Activated T-helper 17 cell treated with anti-CD3 and anti-CD28 coated beads, Interleukin-2, amount 50 U/mL, for 72 hours (primary cell): ENCODE data around the gene GATB. TPM values are rescaled to one million over a fixed set of nuclear protein-coding genes. Genes with fewer than 3 reads are reported as not detected.

Experiments
- ATAC-seq: fragments of 150-1000 bp; cut with Tn5 transposase; replicated peaks from 2 replicates; pipeline ENCODE4 v1.10.0; 2021; ENCODE audit warnings: mild to moderate bottlenecking, moderate library complexity
- H3K27ac Mint-ChIP-seq: one replicate; pipeline ENCODE4 v1.8.0; 2022; ENCODE audit warnings: mixed read lengths
- H3K27me3 Mint-ChIP-seq: one replicate; pipeline ENCODE4 v1.8.0; 2022; ENCODE audit warnings: mixed read lengths
- H3K36me3 Mint-ChIP-seq: one replicate; pipeline ENCODE4 v1.8.0; 2022; ENCODE audit warnings: low read depth, mild to moderate bottlenecking, mixed read lengths
- H3K4me1 Mint-ChIP-seq: one replicate; pipeline ENCODE4 v1.8.0; 2022; ENCODE audit warnings: mixed read lengths
- H3K4me3 Mint-ChIP-seq: one replicate; pipeline ENCODE4 v1.8.0; 2022; ENCODE audit warnings: mild to moderate bottlenecking, mixed read lengths
- H3K9me3 Mint-ChIP-seq: one replicate; pipeline ENCODE4 v1.8.0; 2022; ENCODE audit warnings: mixed read lengths
- total RNA-seq, 2 donors: library from RNA; stranded (reverse); gene quantifications; one replicate each; pipeline ENCODE4 v1.2.3, GENCODE V29; 2022

The GATB gene, protein sequence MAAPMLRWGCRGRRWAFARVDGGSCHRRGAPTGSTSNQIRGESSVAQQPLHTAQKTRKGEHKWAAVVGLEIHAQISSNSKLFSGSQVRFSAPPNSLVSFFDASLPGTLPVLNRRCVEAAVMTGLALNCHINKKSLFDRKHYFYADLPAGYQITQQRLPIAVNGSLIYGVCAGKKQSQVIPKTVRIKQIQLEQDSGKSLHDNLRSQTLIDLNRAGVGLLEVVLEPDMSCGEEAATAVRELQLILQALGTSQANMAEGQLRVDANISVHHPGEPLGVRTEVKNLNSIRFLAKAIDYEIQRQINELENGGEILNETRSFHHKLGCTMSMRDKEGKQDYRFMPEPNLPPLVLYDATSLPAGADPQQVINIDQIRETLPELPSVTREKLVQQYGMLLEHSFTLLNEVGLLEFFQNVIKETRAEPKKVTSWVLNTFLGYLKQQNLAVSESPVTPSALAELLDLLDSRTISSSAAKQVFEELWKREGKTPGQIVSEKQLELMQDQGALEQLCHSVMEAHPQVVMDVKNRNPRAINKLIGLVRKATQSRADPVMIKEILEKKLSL
- total RNA-seq = 10 to 100 TPM; 19.1 to 24.1 TPM

DNA sequence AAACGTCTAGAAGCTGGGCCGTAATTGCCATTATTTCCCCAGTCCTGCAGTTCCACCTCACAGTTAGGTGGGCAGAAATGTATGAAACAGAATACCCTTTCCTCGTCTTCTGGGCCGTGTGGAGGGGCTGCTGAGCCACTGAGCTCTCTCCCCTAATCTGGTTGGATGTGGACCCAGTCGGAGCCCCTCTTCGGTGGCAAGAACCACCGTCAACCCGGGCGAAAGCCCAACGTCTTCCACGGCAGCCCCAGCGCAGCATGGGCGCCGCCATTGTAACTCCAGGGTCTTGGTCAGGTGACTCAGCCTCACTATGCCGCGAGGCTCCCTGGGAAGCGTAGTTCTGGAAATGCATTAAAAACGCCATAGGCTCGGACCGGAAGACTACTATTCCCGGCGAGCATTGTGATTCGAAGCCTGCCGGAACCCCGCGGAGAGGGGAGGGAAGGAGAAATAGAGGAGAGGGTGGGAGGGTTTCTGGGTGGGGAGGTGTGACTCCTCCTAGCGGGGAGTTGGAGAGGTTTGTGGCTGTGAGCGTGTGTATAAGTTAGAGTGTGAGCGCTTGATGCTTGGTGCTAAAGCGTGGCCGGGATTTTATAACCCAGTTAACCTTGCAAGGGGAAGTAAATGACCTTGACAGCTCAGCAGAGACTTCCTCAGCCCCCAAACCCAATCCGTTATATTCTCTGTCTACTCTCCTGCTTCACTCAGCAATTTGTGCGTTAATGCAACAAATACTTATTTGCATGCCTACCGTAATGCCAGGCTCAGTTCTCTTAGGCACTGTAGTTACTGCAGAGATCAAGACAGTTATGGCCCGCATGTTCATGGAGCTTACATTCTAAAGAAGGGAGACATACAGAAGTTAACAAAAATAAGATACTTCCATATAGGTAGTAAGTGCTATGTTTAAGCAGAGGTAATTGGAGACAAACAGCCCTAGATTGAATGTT is at the start of gene GATB:
TSS of gene GATB (minus strand) at position 296 of the 950 bp plus-strand sequence. CDS start at position 271, 25 bp downstream.
- Mint-ChIP-seq H3K36me3 (peaks cover 28% of the 10 kb centered on the region), H3K27ac (peak within 1 kb of the TSS; percentile 98), H3K27me3 (no peaks in the 10 kb centered on the region), H3K4me3 (peak within 1 kb of the TSS; percentile 99), H3K9me3 (no peaks in the 10 kb centered on the region), H3K4me1 (no peaks in the 10 kb centered on the region)
- ATAC-seq = peak; percentile 100

DNA sequence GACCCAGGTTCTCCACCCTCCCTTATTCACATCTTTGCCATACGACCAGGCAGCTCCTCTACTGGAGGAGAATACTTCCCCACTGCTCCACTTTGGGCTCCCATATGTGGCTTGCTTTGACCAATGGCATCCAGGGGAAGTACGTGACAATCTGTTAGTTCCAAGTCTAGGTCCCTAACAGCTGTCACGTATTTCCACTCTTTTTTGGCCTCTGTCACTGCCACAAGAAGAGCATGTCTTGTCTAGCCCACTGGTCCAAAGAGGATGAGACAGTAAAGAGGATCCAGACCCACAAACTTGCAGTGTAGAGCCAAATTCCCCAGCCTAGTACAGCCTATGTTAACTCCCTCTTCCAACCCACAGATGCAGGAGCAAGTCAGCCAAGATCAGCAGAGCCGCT is 49.7 kb upstream of the GATB start:
- no peaks in the 10 kb centered on the region for H3K36me3 Mint-ChIP-seq
- H3K27ac Mint-ChIP-seq = no peak overlapping the region
- no peak for ATAC-seq
- no peaks in the 10 kb centered on the region for H3K9me3 Mint-ChIP-seq
- no peaks in the 10 kb centered on the region for H3K4me1 Mint-ChIP-seq
- no peak overlapping the region for H3K4me3 Mint-ChIP-seq
- no peaks in the 10 kb centered on the region for H3K27me3 Mint-ChIP-seq

DNA sequence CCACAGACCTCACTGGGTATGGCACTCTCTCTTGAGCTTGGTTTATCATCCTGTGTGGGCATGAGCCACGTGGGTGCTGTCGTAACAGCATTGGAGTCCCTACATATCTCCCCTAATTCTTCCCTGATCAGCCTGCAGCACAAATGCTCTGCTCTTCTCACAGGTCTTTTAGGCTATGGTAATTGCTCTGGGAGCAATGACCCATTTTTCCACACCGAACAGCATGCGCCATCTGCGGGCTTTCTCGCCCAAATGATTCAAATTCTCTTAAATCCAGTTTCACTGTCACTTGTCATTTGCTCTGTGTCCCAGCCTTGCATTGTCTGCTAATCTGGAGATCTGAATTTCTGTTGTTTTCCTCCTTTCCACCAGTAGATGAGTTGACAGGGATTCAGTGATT is 48.9 kb upstream of the GATB start:
- no peaks in the 10 kb centered on the region for H3K9me3 Mint-ChIP-seq
- no peak overlapping the region for H3K4me3 Mint-ChIP-seq
- no peaks in the 10 kb centered on the region for H3K4me1 Mint-ChIP-seq
- H3K36me3 Mint-ChIP-seq = no peaks in the 10 kb centered on the region
- no peak for ATAC-seq
- H3K27me3 Mint-ChIP-seq = no peaks in the 10 kb centered on the region
- H3K27ac Mint-ChIP-seq = no peak overlapping the region

DNA sequence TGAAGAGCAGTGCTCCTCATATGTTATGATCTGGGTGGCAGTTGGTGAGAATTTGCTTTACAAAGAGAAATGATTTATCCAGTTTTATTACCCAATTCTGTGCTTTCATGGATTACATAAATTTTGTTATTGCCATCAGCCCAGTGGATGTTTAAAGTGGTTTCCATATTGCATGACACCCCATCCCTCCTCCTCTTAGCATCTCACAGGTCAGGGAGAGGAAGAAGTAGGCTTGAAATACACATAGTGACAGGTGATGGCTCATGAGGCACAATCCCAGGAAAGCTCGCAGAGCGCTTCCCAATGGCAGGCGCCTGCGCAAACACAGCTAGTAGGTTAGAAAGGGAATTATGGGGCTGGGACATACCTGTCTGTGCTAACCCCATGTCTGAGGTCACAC is 47.7 kb upstream of the GATB start:
- H3K27ac Mint-ChIP-seq = no peak overlapping the region
- H3K4me1 Mint-ChIP-seq = no peaks in the 10 kb centered on the region
- no peaks in the 10 kb centered on the region for H3K9me3 Mint-ChIP-seq
- no peak for ATAC-seq
- H3K27me3 Mint-ChIP-seq = no peaks in the 10 kb centered on the region
- H3K36me3 Mint-ChIP-seq = no peaks in the 10 kb centered on the region
- H3K4me3 Mint-ChIP-seq = no peak overlapping the region

DNA sequence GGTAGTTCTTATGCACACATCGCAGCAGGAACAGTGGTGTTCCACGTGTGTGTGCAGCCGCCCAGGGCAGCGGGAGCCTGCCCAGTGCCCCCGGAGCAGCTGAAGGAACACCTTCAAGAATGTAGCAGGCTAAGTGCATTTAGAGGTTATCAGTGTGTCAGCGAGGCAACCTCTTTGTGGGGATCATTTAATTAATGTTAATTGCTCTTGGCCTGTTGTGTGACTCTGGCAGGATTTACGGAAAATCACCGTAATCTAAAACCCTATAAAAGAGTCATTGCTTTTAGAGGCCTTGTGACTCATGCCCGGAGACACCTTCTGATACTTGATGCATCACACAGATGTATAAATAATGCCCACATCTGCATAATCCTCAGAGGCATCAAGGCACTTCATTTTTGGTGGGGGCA is 47.3 kb upstream of the GATB start:
- H3K4me1 Mint-ChIP-seq = no peaks in the 10 kb centered on the region
- ATAC-seq = no peak
- H3K36me3 Mint-ChIP-seq = no peaks in the 10 kb centered on the region
- H3K27ac Mint-ChIP-seq = no peak overlapping the region
- no peaks in the 10 kb centered on the region for H3K9me3 Mint-ChIP-seq
- no peaks in the 10 kb centered on the region for H3K27me3 Mint-ChIP-seq
- H3K4me3 Mint-ChIP-seq = no peak overlapping the region

DNA sequence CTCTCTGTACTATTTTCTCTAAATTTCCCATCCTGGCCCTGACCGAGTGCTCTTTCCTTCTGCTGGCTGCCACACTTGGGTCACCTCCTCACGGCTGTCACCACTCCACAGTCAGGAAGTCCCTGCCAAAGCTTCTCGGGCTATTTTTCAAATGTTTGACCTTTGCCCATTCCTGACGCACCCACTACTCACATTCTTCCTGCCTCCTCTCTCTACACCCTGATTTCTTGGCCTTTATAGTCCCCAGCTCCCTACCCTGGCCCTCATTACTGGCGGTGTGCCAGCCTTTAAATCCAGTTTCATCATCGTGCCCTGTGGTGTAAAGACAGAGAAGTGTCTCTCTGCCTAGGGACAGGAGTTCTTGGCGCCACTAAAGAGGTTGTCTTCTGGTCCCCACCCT is 46.4 kb upstream of the GATB start:
- no peak overlapping the region for H3K4me3 Mint-ChIP-seq
- no peaks in the 10 kb centered on the region for H3K27me3 Mint-ChIP-seq
- H3K27ac Mint-ChIP-seq = no peak overlapping the region
- no peaks in the 10 kb centered on the region for H3K4me1 Mint-ChIP-seq
- ATAC-seq = no peak
- H3K9me3 Mint-ChIP-seq = no peaks in the 10 kb centered on the region
- H3K36me3 Mint-ChIP-seq = no peaks in the 10 kb centered on the region

DNA sequence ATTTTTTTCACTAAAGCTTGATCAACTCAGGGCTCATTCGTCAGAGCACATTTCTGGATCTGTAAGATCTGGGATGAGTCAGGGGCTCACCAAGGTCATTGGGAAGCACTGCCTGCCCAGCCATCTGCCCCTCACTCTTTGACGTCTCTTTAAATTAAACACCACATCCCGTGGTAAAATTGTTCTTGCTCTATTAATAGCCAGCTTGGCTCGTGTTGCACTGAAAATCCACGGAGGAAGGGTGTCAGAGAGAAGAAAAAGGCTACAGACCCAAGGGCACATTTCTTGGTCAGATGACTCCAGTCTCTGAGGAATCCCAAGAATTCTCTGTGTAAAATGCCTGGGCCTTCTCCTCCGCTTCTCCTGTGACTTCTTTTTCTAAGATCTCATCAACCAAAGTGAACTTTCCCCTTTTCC is 45.7 kb upstream of the GATB start:
- Mint-ChIP-seq H3K36me3 (no peaks in the 10 kb centered on the region), H3K4me1 (no peaks in the 10 kb centered on the region), H3K27ac (no peak overlapping the region), H3K9me3 (no peaks in the 10 kb centered on the region), H3K27me3 (no peaks in the 10 kb centered on the region), H3K4me3 (no peak overlapping the region)
- ATAC-seq = no peak

DNA sequence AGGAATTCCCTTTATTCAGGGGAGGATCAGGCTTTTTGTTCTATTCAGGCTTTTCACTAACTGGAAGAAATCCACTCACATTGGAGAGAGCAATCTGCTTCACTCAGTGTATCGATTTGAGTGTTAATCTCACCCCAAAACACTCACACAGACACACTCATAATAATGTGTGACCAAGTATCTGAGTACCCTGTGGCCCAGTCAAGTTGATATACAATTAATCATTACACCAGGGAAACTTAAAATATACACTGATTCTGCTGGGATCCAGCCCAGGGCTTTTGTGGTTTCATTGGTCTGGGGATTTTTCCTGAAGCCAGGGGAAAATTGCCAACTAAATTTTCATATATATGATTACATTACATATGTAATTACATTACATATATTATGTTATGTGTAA is 44.0 kb upstream of the GATB start:
- Mint-ChIP-seq H3K4me1 (no peaks in the 10 kb centered on the region), H3K36me3 (no peaks in the 10 kb centered on the region), H3K4me3 (no peak overlapping the region), H3K27me3 (no peaks in the 10 kb centered on the region), H3K9me3 (no peaks in the 10 kb centered on the region), H3K27ac (no peak overlapping the region)
- no peak for ATAC-seq

DNA sequence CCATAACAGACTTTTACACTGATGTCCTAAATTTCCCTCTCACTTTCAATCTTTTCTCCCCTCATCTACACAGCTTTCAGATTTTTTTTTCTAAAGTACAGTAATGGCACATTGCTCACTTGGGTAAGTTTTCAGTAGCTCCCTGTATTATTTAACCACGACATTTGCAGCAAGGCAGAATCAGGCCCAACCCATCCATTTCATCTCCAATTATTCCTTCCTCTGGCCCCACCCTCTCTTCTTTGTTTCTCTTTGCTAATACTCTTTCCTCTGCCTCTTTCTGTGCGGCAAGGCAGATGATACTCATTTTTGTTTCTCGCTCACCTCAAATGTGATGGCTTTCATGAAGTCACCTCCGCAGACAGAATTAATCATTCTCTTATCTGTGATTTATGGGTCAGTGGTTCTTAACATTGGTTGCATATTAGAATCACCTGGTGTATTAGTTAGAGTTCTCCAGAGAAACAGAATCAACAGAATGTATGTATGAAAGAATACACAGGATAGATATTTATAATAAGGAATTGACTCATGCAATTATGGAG is 43.4 kb upstream of the GATB start:
- Mint-ChIP-seq H3K27me3 (no peaks in the 10 kb centered on the region), H3K4me1 (no peaks in the 10 kb centered on the region), H3K4me3 (no peak overlapping the region), H3K27ac (no peak overlapping the region), H3K9me3 (no peaks in the 10 kb centered on the region), H3K36me3 (no peaks in the 10 kb centered on the region)
- no peak for ATAC-seq

DNA sequence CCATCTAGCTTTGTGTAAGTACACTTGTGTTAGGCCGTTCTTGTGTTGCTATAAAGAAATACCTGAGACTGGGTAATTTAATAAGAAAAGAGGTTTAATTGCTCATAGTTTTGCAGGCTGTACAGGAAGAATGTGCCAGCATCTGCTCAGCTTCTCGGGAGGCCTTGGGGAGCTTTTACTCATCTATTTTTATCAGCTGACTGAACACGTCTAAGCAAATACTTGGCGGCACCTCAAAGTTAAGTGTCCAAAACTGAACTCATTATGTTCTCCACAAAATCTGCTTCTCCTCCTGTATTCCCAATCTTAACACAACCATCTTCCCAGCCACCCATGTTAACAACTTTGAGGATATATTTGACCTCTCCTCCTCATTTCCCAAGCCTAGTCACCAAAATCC is 42.4 kb upstream of the GATB start:
- Mint-ChIP-seq H3K4me1 (no peaks in the 10 kb centered on the region), H3K9me3 (no peaks in the 10 kb centered on the region), H3K27me3 (no peaks in the 10 kb centered on the region), H3K27ac (no peak overlapping the region), H3K36me3 (no peaks in the 10 kb centered on the region), H3K4me3 (no peak overlapping the region)
- no peak for ATAC-seq

DNA sequence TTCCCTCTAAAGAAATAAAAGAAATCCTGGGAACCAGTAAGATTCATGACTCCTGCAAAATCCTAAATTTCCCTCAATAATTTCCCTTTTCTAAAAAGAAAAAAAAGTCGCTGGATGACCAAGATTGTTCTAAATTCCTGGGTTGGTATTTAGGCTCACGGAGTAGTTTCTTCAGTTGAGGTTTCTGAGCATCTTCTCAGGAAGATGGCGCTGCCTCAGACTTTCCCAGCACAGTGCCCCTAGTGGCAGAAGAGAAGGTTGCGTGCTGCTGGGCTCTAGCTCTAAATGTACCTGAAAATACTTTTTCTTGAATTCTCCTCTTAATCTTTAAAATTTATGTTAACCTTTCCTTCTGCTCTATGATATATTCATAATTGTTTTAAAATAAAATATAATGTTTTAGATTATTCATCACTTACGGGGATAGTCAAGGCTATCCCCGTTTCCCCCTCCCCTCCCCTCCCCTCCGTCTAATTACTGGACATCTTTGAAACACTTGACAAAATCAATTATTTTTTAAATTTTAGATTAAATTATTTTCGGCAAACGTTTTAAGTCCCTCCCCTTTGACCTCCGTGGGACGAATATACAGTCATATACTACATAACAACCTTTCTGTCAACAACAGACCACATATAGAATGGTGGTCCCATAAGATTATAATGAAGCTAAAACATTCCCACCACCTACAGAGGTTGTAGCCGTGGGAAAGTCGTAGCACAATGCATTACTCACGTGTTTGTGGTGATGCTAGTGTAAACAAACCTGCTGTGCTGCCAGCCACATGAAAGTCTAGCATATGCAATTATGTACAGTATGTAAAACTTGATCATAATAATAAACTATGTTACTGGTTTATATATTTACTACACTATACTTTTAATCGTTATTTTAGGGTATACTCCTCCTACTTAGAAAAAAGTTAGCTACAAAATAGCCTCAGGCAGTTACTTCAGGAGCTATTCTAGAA is 41.0 kb upstream of the GATB start:
- H3K36me3 Mint-ChIP-seq = no peaks in the 10 kb centered on the region
- no peaks in the 10 kb centered on the region for H3K9me3 Mint-ChIP-seq
- ATAC-seq = peak; percentile 69
- H3K27me3 Mint-ChIP-seq = no peaks in the 10 kb centered on the region
- no peaks in the 10 kb centered on the region for H3K4me1 Mint-ChIP-seq
- no peak overlapping the region for H3K27ac Mint-ChIP-seq
- H3K4me3 Mint-ChIP-seq = no peak overlapping the region

DNA sequence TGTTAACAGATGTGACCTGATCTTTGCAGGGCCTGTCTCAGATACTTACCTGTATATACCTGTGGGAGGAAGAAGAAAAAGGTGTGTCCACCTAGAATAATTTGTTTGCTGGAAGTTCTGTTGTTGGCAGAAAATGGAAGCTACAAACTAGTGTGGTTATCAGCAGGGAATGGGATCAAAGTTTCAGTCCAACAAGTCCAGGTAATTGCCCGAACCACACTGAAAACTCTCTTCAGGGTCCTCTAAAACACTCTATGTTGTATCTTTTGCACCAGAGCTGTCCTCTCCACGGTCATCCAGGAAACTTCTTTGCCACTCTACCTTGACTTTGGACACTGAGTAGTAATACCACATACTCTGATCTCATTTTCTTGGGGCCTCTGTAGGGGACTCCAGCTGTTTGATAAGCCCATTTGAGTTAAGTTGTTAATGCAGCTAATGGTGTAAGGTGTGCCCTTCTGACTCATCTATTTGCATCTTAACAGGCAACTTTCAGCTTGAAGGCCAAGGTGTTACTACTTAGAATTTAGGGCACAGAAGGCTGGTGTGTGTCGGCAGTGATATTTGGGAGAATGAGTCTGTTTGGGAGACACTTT is 38.7 kb upstream of the GATB start:
- H3K9me3 Mint-ChIP-seq = no peaks in the 10 kb centered on the region
- ATAC-seq = no peak
- H3K27ac Mint-ChIP-seq = no peak overlapping the region
- no peaks in the 10 kb centered on the region for H3K4me1 Mint-ChIP-seq
- no peaks in the 10 kb centered on the region for H3K36me3 Mint-ChIP-seq
- H3K27me3 Mint-ChIP-seq = no peaks in the 10 kb centered on the region
- H3K4me3 Mint-ChIP-seq = no peak overlapping the region

DNA sequence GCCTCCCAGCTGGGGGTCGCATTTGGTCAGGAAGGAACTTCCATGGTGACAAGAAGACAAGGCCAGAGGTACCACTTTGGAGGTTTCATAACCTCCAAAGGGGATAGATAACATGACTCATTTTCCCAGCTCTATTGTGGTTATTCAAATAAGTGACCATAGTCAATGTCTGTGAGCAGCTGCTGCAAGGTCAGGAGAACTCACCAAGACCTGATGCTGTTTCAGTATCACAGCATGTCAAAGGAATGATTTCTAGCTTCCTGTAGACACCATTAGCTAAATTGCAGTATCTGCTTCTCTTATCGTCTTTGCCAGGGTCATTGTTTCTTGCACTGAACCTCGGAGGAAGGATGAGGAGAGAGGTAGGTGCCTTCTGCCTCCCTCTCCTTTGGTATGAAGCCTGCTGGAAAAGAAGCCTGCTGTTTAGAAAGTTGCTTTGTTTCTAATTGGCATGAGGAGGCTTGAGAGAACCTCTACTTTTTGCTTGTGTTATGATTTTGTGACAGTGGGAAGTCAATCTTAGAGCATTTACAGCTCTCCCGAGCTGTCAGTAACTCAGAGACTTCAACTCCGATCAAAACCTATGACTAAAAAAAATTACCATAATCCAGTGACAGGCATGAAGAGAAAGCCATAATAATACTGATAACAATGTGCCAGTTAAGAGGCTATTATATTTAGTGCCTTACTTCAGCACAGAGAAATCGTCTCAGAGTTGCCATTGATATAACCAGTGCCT is 38.0 kb upstream of the GATB start:
- no peaks in the 10 kb centered on the region for H3K9me3 Mint-ChIP-seq

More for the DNA sequence above, 38.0 kb upstream of the GATB start:
- Mint-ChIP-seq H3K4me3 (no peak overlapping the region), H3K27ac (no peak overlapping the region), H3K27me3 (no peaks in the 10 kb centered on the region), H3K36me3 (no peaks in the 10 kb centered on the region), H3K4me1 (no peaks in the 10 kb centered on the region)
- no peak for ATAC-seq
